ENCODE results near the gene FNDC3A.
"Not testable (repeated sequence)": the region's sequence is repeated elsewhere in the genome, so short reads cannot be mapped to it uniquely, and the experiment has no call there.

FNDC3A gene

GRCh38 chr13:48990900-48991299, 15.2 kb downstream of the FNDC3A start:
- TF ChIP-seq CTCF (IDR thresholded peaks at IDR 0.05; ENCODE audit: insufficient read depth, missing control alignments): no peak
- DNase-seq (ENCODE audit: insufficient read length, low spot score) (no peak), FAIRE-seq (peak; percentile 6)

- no peak for TF ChIP-seq CTCF (IDR thresholded peaks at IDR 0.05; ENCODE audit: insufficient read depth, missing control alignments)
- FAIRE-seq (no peak), DNase-seq (ENCODE audit: insufficient read length, low spot score) (no peak)
Observed at GRCh38 chr13:48993150-48993549, 17.4 kb downstream of the FNDC3A start.

- DNase-seq (ENCODE audit: insufficient read length, low spot score) (no peak), FAIRE-seq (no peak)
- TF ChIP-seq CTCF (IDR thresholded peaks at IDR 0.05; ENCODE audit: insufficient read depth, missing control alignments): no peak
Observed at GRCh38 chr13:48994706-48995105, 19.0 kb downstream of the FNDC3A start.

GRCh38 chr13:48998641-48999292, 23.1 kb downstream of the FNDC3A start:
- FAIRE-seq (no peak), DNase-seq (ENCODE audit: insufficient read length, low spot score) (no peak)
- TF ChIP-seq CTCF (IDR thresholded peaks at IDR 0.05; ENCODE audit: insufficient read depth, missing control alignments): no peak

- DNase-seq (ENCODE audit: insufficient read length, low spot score): no peak
- FAIRE-seq: no peak
- no peak for TF ChIP-seq CTCF (IDR thresholded peaks at IDR 0.05; ENCODE audit: insufficient read depth, missing control alignments)
Observed at GRCh38 chr13:49000247-49000646, 24.5 kb downstream of the FNDC3A start.

GRCh38 chr13:49018986-49019635, 43.4 kb downstream of the FNDC3A start:
- FAIRE-seq; DNase-seq (ENCODE audit: insufficient read length, low spot score): not testable (repeated sequence)

GRCh38 chr13:49020328-49020727, 44.6 kb downstream of the FNDC3A start:
- DNase-seq (ENCODE audit: insufficient read length, low spot score) (no peak), FAIRE-seq (no peak)
- TF ChIP-seq CTCF (IDR thresholded peaks at IDR 0.05; ENCODE audit: insufficient read depth, missing control alignments): no peak

All from D721Med (cell line).